HL-60/S4 (cell line): ENCODE measurements around the gene RAD51AP2.
"Not testable (repeated sequence)": the region's sequence is repeated elsewhere in the genome, so short reads cannot be mapped to it uniquely, and the experiment has no call there.

Experiments
- in situ Hi-C: fragments of 300-500 bp; cut with MboI; formaldehyde crosslinking; loops from 2 replicates; pipeline ENCODE4 v1.14.3; 2022; ENCODE audit warnings: low sequenced_read_pairs

The RAD51AP2 gene

GRCh38 chr2:17538022-17538843, 20.0 kb upstream of the RAD51AP2 start:
- in situ Hi-C loops = no loop called here

- in situ Hi-C loops = no loop called here
Observed at GRCh38 chr2:17536416-17536815, 18.2 kb upstream of the RAD51AP2 start.

GRCh38 chr2:17533546-17533945, 15.3 kb upstream of the RAD51AP2 start:
- in situ Hi-C loops = no loop called here

GRCh38 chr2:17529771-17530170, 11.5 kb upstream of the RAD51AP2 start:
- in situ Hi-C loops = no loop called here

- in situ Hi-C loops = no loop called here
Observed at GRCh38 chr2:17522303-17522702, 4.1 kb upstream of the RAD51AP2 start.

- in situ Hi-C loops = no loop called here
Observed at GRCh38 chr2:17521621-17522020, 3.4 kb upstream of the RAD51AP2 start.

GRCh38 chr2:17520761-17521160, 2.5 kb upstream of the RAD51AP2 start:
- in situ Hi-C loops = no loop called here

- in situ Hi-C loops = no loop called here
Observed at GRCh38 chr2:17519486-17519885, 1.2 kb upstream of the RAD51AP2 start.

GRCh38 chr2:17517481-17518211, 594 bp downstream of the RAD51AP2 start:
- in situ Hi-C loops = no loop called here

- in situ Hi-C loops = no loop called here
Observed at GRCh38 chr2:17515652-17516051, 2.6 kb downstream of the RAD51AP2 start.

- in situ Hi-C loops = no loop called here
Observed at GRCh38 chr2:17506736-17507616, 11.3 kb downstream of the RAD51AP2 start.

GRCh38 chr2:17497718-17498117, 20.5 kb downstream of the RAD51AP2 start:
- in situ Hi-C loops = no loop called here

GRCh38 chr2:17495590-17495989, 22.6 kb downstream of the RAD51AP2 start:
- in situ Hi-C loops = no loop called here

GRCh38 chr2:17490165-17490564, 28.1 kb downstream of the RAD51AP2 start:
- in situ Hi-C loops = not testable (repeated sequence)

- in situ Hi-C loops = not testable (repeated sequence)
Observed at GRCh38 chr2:17488610-17489009, 29.6 kb downstream of the RAD51AP2 start.

GRCh38 chr2:17483496-17483895, 34.7 kb downstream of the RAD51AP2 start:
- in situ Hi-C loops = no loop called here

- in situ Hi-C loops = no loop called here
Observed at GRCh38 chr2:17482651-17483050, 35.6 kb downstream of the RAD51AP2 start.

- in situ Hi-C loops = no loop called here
Observed at GRCh38 chr2:17479875-17480274, 38.4 kb downstream of the RAD51AP2 start.

- in situ Hi-C loops = no loop called here
Observed at GRCh38 chr2:17476830-17477229, 41.4 kb downstream of the RAD51AP2 start.

GRCh38 chr2:17476064-17476463, 42.2 kb downstream of the RAD51AP2 start:
- in situ Hi-C loops = no loop called here

- in situ Hi-C loops = no loop called here
Observed at GRCh38 chr2:17475286-17475685, 43.0 kb downstream of the RAD51AP2 start.
